HG03575 (cell line): ENCODE results near the gene HES5.
"Not testable (repeated sequence)": the region's sequence is repeated elsewhere in the genome, so short reads cannot be mapped to it uniquely, and the experiment has no call there.

ENCODE experiments used
- ATAC-seq: cut with Tn5 transposase; IDR thresholded peaks from one replicate; pipeline ENCODE4 v1.9.1; 2021; ENCODE audit not compliant: unreplicated experiment, insufficient number of reproducible peaks, low FRiP score; ENCODE audit errors: extremely low read depth

Gene HES5

GRCh38 chr1:2561898-2562895 is 32.1 kb upstream of the HES5 start:
- ATAC-seq: no peak

GRCh38 chr1:2561446-2561845 is 31.4 kb upstream of the HES5 start:
- ATAC-seq: no peak

- ATAC-seq: no peak
These were observed 30.4 kb upstream of the HES5 start for GRCh38 chr1:2560299-2561073.

- no peak for ATAC-seq
These were observed 29.6 kb upstream of the HES5 start for GRCh38 chr1:2559509-2560298.

GRCh38 chr1:2558861-2559260 is 28.8 kb upstream of the HES5 start:
- no peak for ATAC-seq

- no peak for ATAC-seq
These were observed 28.4 kb upstream of the HES5 start for GRCh38 chr1:2558420-2558819.

- no peak for ATAC-seq
These were observed 27.7 kb upstream of the HES5 start for GRCh38 chr1:2557482-2558400.

- ATAC-seq: no peak
These were observed 26.8 kb upstream of the HES5 start for GRCh38 chr1:2556678-2557481.

- ATAC-seq: no peak
These were observed 26.2 kb upstream of the HES5 start, which contains the start of gene TNFRSF14 for GRCh38 chr1:2556277-2556677. TSS of gene TNFRSF14 (plus strand) at chr1:2556371. CDS start at chr1:2556665, 294 bp downstream.

GRCh38 chr1:2555634-2556276 is 25.7 kb upstream of the HES5 start:
- ATAC-seq: no peak

GRCh38 chr1:2554621-2555387 is 24.7 kb upstream of the HES5 start:
- no peak for ATAC-seq

- ATAC-seq: no peak
These were observed 24.0 kb upstream of the HES5 start for GRCh38 chr1:2553871-2554620.

- ATAC-seq: not testable (repeated sequence)
These were observed 23.0 kb upstream of the HES5 start for GRCh38 chr1:2553076-2553475.

- ATAC-seq: no peak
These were observed 22.1 kb upstream of the HES5 start for GRCh38 chr1:2552189-2552588.

- not testable (repeated sequence) for ATAC-seq
These were observed 21.5 kb upstream of the HES5 start for GRCh38 chr1:2551544-2551943.
